Common myeloid progenitor, CD34-positive (primary cell): ENCODE data around the gene GAD2.
A peak's percentile ranks its signal among the peaks of the same experiment; 100 is the strongest.

Experiments used
- CTCF ChIA-PET: fragments of 350-600 bp; sonication (Branson Sonifier 250); formaldehyde crosslinking; loops from one replicate; lab custom pipeline; 2021; ENCODE audit warnings: antibody characterized with exemption; lab: Charles Lee
- POLR2A ChIA-PET: fragments of 350-600 bp; sonication (Branson Sonifier 250); formaldehyde crosslinking; loops from one replicate; lab custom pipeline; 2021; ENCODE audit warnings: antibody characterized with exemption; lab: Charles Lee
- DNase-seq, 3 donors: peaks; one replicate each; pipeline versions ENCODE4 v3.0.0 to v3.0.0-alpha.2; 2013
- H3K27ac ChIP-seq, 2 experiments: 1 replicate in 1 of 2; 2 replicates in 1 of 2; pipeline ENCODE4 v1.7.0; 2013; ENCODE audit warnings: inconsistent platforms in 2 of 2, low read length in 2 of 2, mild to moderate bottlenecking in 2 of 2, low read depth in 1 of 2, moderate library complexity in 1 of 2; ENCODE audit not compliant: severe bottlenecking in 2 of 2, insufficient read depth in 1 of 2, poor library complexity in 1 of 2
- H3K27me3 ChIP-seq, 5 experiments: replicated peaks in 2 of 5; 1 replicate in 3 of 5; 2 replicates in 2 of 5; pipeline versions ENCODE4 v1.6.1 to v1.7.0; 2013; ENCODE audit warnings: low read length in 4 of 5, mild to moderate bottlenecking in 2 of 5, moderate library complexity in 2 of 5, inconsistent platforms in 1 of 5; ENCODE audit not compliant: insufficient read depth in 5 of 5, control insufficient read depth in 4 of 5
- H3K36me3 ChIP-seq, 4 experiments: 1 replicate in 2 of 4; 2 replicates in 2 of 4; pipeline versions ENCODE4 v1.6.1 to v1.7.0; 2013; ENCODE audit warnings: low read length in 3 of 4, control low read depth in 1 of 4, mild to moderate bottlenecking in 1 of 4; ENCODE audit not compliant: control insufficient read depth in 4 of 4, insufficient read depth in 4 of 4
- H3K4me1 ChIP-seq, 4 experiments: 1 replicate in 3 of 4; 2 replicates in 1 of 4; pipeline versions ENCODE4 v1.6.1 to v1.7.1; 2013; ENCODE audit warnings: low read length in 3 of 4, mild to moderate bottlenecking in 3 of 4, control low read depth in 1 of 4, inconsistent platforms in 1 of 4, moderate library complexity in 1 of 4; ENCODE audit not compliant: control insufficient read depth in 4 of 4, insufficient read depth in 4 of 4; ENCODE audit errors: control extremely low read depth in 1 of 4
- H3K4me3 ChIP-seq, 7 experiments: 1 replicate in 4 of 7; 2 replicates in 3 of 7; pipeline versions ENCODE4 v1.5.1 to v1.7.0; 2013; ENCODE audit warnings: mild to moderate bottlenecking in 7 of 7, low read length in 6 of 7, moderate library complexity in 6 of 7, inconsistent platforms in 2 of 7, low read depth in 2 of 7, control low read depth in 1 of 7; ENCODE audit not compliant: insufficient read depth in 4 of 7, control insufficient read depth in 1 of 7; ENCODE audit errors: extremely low read depth in 1 of 7
- H3K9me3 ChIP-seq, 5 experiments: 1 replicate in 4 of 5; 2 replicates in 1 of 5; pipeline versions ENCODE4 v1.6.1 to v1.7.1; 2013; ENCODE audit warnings: low read length in 4 of 5, mild to moderate bottlenecking in 2 of 5, inconsistent platforms in 1 of 5, low read depth in 1 of 5, moderate library complexity in 1 of 5; ENCODE audit not compliant: control insufficient read depth in 4 of 5, insufficient read depth in 2 of 5; ENCODE audit errors: control extremely low read depth in 1 of 5
- WGBS: methylation state at CpG from one replicate; pipeline ENCODE4 v1.1.5; 2013; ENCODE audit not compliant: insufficient coverage; 5-methylcytosine and 5-hydroxymethylcytosine counted together

The GAD2 gene

DNA sequence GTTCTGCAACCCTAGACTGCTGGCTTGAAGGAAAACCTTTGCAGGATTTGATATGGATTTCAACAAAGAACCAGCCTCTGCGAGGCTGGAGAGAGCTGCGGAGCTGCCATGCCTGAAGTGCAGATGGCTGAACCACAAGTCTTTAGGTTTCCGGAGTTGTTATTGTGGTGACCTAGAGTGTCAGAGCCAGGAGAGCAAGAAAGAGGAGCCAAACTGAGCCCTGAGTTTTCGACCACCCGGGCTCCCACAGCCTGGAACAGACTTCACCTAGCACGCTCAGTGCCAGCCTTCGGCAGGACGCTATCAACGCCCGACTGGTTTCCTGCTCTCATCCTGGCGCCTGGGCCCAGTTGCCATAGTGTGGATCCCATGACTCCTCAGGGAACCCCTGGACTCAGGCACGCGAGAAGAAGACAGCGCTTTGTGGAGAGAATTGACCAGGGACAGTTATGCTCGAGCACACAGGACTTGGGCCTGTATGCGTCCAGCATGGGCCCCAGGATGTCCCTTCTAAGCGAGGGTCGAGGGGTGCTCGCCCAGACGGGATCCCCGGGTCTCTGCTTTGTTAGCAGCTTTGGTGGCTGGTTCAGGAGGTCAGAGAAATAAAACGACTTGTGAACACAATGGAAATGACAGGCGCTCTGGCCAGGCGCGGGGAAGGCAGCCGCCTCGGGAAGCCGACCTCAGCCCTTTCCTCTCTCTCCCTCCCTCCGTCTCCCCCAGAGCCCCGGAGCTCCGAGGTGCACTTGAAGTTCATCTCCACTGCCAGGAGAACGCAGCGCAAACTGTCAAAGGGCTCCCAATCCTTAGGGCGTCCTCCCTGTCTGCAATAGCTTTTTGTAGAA, 1.8 kb upstream of the GAD2 start:
- peaks cover 11 to 100% (median 69%) of the 10 kb centered on the region in 5 experiments for H3K27me3 ChIP-seq
- H3K4me1 ChIP-seq, result peaks cover 0 to 42% (median 32%) of the 10 kb centered on the region in 4 experiments
- H3K9me3 ChIP-seq, result peaks cover 0 to 5% (median 3%) of the 10 kb centered on the region in 5 experiments
- POLR2A ChIA-PET, result no interaction called here
- DNase-seq, result peak in 2 of 3 donors; percentile 33 to 38
- H3K4me3 ChIP-seq, result peak overlapping the region in 3 of 7 experiments; percentile 26 to 54 (median 46)
- H3K36me3 ChIP-seq, result no peaks in the 10 kb centered on the region
- no peak overlapping the region for H3K27ac ChIP-seq
- CTCF ChIA-PET, result no interaction called here
- 3% methylated on average over 34 of the region's 34 CpGs for WGBS

DNA sequence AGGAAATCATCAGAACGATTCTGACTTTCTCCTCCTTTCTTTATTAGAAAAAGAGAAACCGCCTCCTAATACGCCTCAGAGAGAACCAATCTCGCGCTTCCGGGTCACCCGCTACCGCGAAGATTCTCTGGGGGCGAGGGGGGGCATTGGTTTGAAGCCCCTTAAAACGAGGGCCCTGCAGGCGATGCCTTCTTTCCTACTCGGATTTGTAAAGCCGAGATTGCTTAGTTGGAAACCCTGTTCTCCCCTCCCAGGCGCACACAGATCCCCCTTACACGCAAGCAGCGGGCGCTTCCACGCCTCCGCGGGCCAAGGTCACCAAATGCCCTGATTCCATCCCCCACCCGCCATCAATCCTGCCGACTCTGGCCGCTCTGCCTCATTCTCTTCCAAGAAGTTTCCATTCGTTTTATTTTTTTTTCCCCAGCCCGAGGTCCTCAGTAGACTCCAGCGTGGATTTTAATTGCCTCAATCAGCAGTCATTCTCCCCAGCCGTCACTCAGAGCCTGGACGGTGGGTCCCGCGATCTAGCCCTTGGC, 1.1 kb upstream of the GAD2 start:
- Histone ChIP-seq H3K27me3 (peaks cover 15 to 100% (median 71%) of the 10 kb centered on the region in 5 experiments), H3K36me3 (no peaks in the 10 kb centered on the region), H3K4me3 (peak overlapping the region in 4 of 7 experiments; percentile 20 to 54 (median 36)), H3K4me1 (peaks cover 0 to 42% (median 32%) of the 10 kb centered on the region in 4 experiments), H3K27ac (no peak overlapping the region), H3K9me3 (peaks cover 0 to 5% (median 3%) of the 10 kb centered on the region in 5 experiments)
- ChIA-PET CTCF (interaction anchor here (0.6 to 1.3 kb wide), 2 partner anchors 10 to 18 kb away, joined by 3 to 5 read pairs; no protein-coding TSS in a partner anchor), POLR2A (no interaction called here)
- WGBS, result 4% methylated on average over 28 of the region's 31 CpGs
- peak in 1 of 3 donors; percentile 8 for DNase-seq

DNA sequence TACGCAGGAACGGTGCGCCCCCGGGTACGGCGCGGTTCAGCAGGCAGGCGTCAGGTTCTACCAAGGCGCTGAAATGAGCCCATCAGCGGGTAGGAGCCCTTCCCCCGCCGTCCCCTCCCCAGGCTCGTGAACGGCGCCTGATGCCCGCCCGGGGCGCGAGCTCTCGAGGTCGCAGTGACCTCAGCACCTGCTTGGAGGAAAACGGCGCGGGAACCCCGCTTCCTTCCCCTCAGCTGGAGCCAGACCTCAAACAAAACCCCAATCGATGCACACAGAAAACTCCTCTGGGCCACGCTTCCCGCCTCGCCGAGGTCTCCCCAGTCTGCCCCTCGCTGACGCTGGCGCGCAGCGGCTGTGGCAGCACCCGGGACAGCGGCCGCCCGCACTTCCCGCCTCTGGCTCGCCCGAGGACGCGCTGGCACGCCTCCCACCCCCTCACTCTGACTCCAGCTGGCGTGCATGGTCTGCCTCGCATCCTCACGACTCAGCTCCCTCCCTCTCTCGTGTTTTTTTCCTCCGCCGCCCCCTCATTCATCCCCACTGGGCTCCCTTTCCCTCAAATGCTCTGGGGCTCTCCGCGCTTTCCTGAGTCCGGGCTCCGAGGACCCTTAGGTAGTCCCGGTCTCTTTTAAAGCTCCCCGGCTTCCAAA, 514 bp upstream of the GAD2 start:
- peaks cover 20 to 100% (median 70%) of the 10 kb centered on the region in 5 experiments for H3K27me3 ChIP-seq
- no peaks in the 10 kb centered on the region for H3K36me3 ChIP-seq
- ChIA-PET POLR2A (no interaction called here), CTCF (interaction anchor here (0.6 to 1.3 kb wide), 2 partner anchors 10 to 17 kb away, joined by 3 to 5 read pairs; no protein-coding TSS in a partner anchor)
- DNase-seq, result peak; percentile 52 to 84 (median 83)
- H3K9me3 ChIP-seq, result peaks cover 0 to 6% (median 3%) of the 10 kb centered on the region in 5 experiments
- peaks cover 0 to 42% (median 32%) of the 10 kb centered on the region in 4 experiments for H3K4me1 ChIP-seq
- no peak overlapping the region for H3K27ac ChIP-seq
- peak overlapping the region in 4 of 7 experiments; percentile 20 to 46 (median 33) for H3K4me3 ChIP-seq
- under 1% methylated on average over 52 of the region's 57 CpGs for WGBS

DNA sequence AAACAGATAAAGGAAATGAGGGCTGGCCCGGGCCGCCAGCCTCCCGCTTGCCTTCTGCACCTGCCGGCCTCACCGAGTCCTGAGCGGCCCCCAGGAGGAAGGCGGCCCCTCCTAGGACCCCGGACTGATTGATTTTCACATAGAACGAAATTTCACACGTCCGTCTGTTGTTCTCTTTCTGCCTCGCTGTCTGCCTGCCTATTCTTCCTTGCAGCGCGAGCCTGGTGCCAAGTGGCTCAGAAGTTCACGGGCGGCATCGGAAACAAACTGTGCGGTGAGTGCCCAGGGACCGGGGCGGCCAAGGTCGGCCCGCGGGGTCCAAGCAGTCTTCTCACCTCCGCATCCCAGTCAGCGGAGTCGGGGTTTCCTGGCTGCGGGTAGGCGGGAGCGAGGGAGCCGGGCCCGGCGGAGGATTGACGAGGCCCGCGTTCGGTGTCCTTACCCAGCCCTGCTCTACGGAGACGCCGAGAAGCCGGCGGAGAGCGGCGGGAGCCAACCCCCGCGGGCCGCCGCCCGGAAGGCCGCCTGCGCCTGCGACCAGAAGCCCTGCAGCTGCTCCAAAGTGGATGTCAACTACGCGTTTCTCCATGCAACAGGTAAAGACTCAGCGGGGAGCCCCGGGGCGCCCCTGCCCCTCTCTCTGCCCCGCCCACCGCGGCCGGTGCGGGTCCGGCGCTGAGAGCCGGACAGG, 967 bp downstream of the GAD2 start:
- H3K36me3 ChIP-seq, result no peaks in the 10 kb centered on the region
- peaks cover 0 to 42% (median 30%) of the 10 kb centered on the region in 4 experiments for H3K4me1 ChIP-seq
- H3K27me3 ChIP-seq, result peaks cover 28 to 100% (median 78%) of the 10 kb centered on the region in 5 experiments
- peaks cover 0 to 6% (median 3%) of the 10 kb centered on the region in 5 experiments for H3K9me3 ChIP-seq
- peak overlapping the region in 3 of 7 experiments; percentile 17 to 53 (median 36) for H3K4me3 ChIP-seq
- ChIA-PET CTCF (no interaction called here), POLR2A (no interaction called here)
- 2% methylated on average over 59 of the region's 64 CpGs for WGBS
- peak in 2 of 3 donors; percentile 19 to 38 for DNase-seq
- no peak overlapping the region for H3K27ac ChIP-seq

DNA sequence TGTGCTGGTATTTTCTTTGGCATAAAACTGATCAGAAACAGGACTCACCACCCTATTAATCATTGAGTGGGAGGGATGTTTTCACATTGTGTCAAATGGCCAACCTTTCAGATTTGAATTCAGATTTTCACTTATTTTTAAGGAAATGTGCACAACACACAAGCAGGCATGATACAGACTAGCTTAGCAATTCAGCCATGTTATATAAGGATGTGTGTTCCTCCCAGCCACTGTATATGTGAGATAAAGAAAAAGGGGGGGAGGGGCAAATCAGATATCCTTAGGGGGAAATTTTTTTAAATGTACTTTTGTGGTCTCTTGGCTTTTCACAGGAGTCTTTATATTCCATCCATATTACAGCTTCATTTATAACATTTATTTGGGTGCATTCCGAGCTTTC, 3.1 kb downstream of the GAD2 start:
- no peaks in the 10 kb centered on the region for H3K36me3 ChIP-seq
- peaks cover 31 to 99% (median 76%) of the 10 kb centered on the region in 5 experiments for H3K27me3 ChIP-seq
- no peak overlapping the region for H3K27ac ChIP-seq
- no peak for DNase-seq
- H3K9me3 ChIP-seq, result peaks cover 0 to 3% (median 0%) of the 10 kb centered on the region in 5 experiments
- H3K4me3 ChIP-seq, result no peak overlapping the region
- ChIA-PET CTCF (no interaction called here), POLR2A (no interaction called here)
- 100% methylated on average over 1 of the region's 1 CpG for WGBS
- H3K4me1 ChIP-seq, result peaks cover 0 to 38% (median 26%) of the 10 kb centered on the region in 4 experiments

DNA sequence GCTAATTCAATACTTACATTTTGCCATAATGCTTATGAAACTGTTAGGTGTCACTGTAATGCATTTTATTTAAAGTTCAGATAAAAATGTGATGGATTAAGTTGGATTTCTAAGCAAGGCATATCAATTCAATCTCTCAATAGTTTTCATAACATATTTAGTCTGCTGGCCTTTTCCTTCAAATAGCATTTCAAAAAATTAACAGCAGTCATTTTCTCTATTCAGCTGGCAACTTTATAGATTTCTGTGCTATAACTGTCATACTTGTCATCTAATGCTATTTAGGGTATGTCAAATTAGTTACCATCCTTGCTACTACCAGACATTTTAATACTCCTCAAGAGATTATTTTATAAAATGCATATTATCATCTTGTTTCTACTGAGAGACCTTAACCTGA, 4.3 kb downstream of the GAD2 start:
- CTCF ChIA-PET, result no interaction called here
- no peaks in the 10 kb centered on the region for H3K36me3 ChIP-seq
- H3K27ac ChIP-seq, result no peak overlapping the region
- H3K4me1 ChIP-seq, result peaks cover 0 to 26% (median 17%) of the 10 kb centered on the region in 4 experiments
- peaks cover 25 to 99% (median 70%) of the 10 kb centered on the region in 5 experiments for H3K27me3 ChIP-seq
- no peak overlapping the region for H3K4me3 ChIP-seq
- POLR2A ChIA-PET, result no interaction called here
- no peak for DNase-seq
- peaks cover 0 to 3% (median 0%) of the 10 kb centered on the region in 5 experiments for H3K9me3 ChIP-seq
